CD8-positive, alpha-beta memory T cell (primary cell): Measurements from ENCODE around the gene TSPAN2. TPM values are rescaled to one million over a fixed set of nuclear protein-coding genes. Genes with fewer than 3 reads are reported as not detected.

Experiments
- CTCF ChIA-PET: fragments of 350-600 bp; sonication (Branson Sonifier 250); formaldehyde crosslinking; loops from one replicate; lab custom pipeline; 2021; ENCODE audit warnings: antibody characterized with exemption; lab: Charles Lee
- POLR2A ChIA-PET: fragments of 350-600 bp; sonication (Branson Sonifier 250); formaldehyde crosslinking; loops from one replicate; lab custom pipeline; 2021; ENCODE audit warnings: antibody characterized with exemption; lab: Charles Lee
- DNase-seq, 5 donors: peaks; one replicate each; pipeline versions ENCODE4 v3.0.0 to v3.0.0-alpha.2; 2020 to 2022; ENCODE audit warnings: mixed read lengths in 1 of 5
- H3K27ac ChIP-seq: one replicate; pipeline ENCODE4 v1.7.0; 2013; ENCODE audit warnings: low read depth, mild to moderate bottlenecking, low read length, moderate library complexity
- H3K27me3 ChIP-seq: 2 replicates; pipeline ENCODE4 v1.7.0; 2013; ENCODE audit warnings: low read length, mild to moderate bottlenecking; ENCODE audit not compliant: insufficient read depth, poor library complexity, severe bottlenecking
- H3K36me3 ChIP-seq: 2 replicates; pipeline ENCODE4 v1.7.0; 2013; ENCODE audit warnings: mild to moderate bottlenecking, low read length, moderate library complexity; ENCODE audit not compliant: insufficient read depth
- H3K4me1 ChIP-seq: 2 replicates; pipeline ENCODE4 v1.7.0; 2013; ENCODE audit warnings: mild to moderate bottlenecking, low read length, moderate library complexity; ENCODE audit not compliant: insufficient read depth
- H3K4me3 ChIP-seq: 2 replicates; pipeline ENCODE4 v1.7.0; 2013; ENCODE audit warnings: mild to moderate bottlenecking, low read length
- H3K9me3 ChIP-seq: 2 replicates; pipeline ENCODE4 v1.7.0; 2013; ENCODE audit warnings: mild to moderate bottlenecking, low read length
- H3K27ac Mint-ChIP-seq, 8 donors: one replicate each; pipeline ENCODE4 v1.8.0; 2020 to 2021; ENCODE audit warnings: mixed read lengths in 8 of 8, mild to moderate bottlenecking in 6 of 8, inconsistent platforms in 3 of 8, moderate library complexity in 3 of 8
- H3K27me3 Mint-ChIP-seq, 2 donors: one replicate each; pipeline ENCODE4 v1.8.0; 2020 to 2021; ENCODE audit warnings: mixed read lengths in 2 of 2, mild to moderate bottlenecking in 1 of 2, moderate library complexity in 1 of 2
- H3K36me3 Mint-ChIP-seq, 3 donors: one replicate each; pipeline ENCODE4 v1.8.0; 2020 to 2021; ENCODE audit warnings: mixed read lengths in 3 of 3, inconsistent platforms in 1 of 3, mild to moderate bottlenecking in 1 of 3
- H3K4me1 Mint-ChIP-seq, 3 donors: one replicate each; pipeline ENCODE4 v1.8.0; 2020 to 2021; ENCODE audit warnings: mixed read lengths in 3 of 3, inconsistent platforms in 1 of 3, mild to moderate bottlenecking in 1 of 3
- H3K4me3 Mint-ChIP-seq, 7 donors: one replicate each; pipeline ENCODE4 v1.8.0; 2020 to 2021; ENCODE audit warnings: mixed read lengths in 7 of 7, mild to moderate bottlenecking in 6 of 7, moderate library complexity in 4 of 7, inconsistent platforms in 2 of 7
- H3K9me3 Mint-ChIP-seq, 5 donors: one replicate each; pipeline ENCODE4 v1.8.0; 2020 to 2022; ENCODE audit warnings: mixed read lengths in 5 of 5, mild to moderate bottlenecking in 3 of 5, moderate library complexity in 2 of 5, inconsistent platforms in 1 of 5
- polyA plus RNA-seq: library from polyadenylated mRNA; unstranded; fragments of 300-500 nt; fragmentation: Illumina TruSeq; gene quantifications from one replicate; pipeline ENCODE4 v1.2.3, GENCODE V29; 2021
- total RNA-seq, 2 experiments: library from RNA; stranded (reverse); gene quantifications; one replicate each; pipeline ENCODE4 v1.2.3, GENCODE V29; 2021

Gene TSPAN2
- total and polyA plus RNA-seq, 3 experiments from 2014 or later, result 1.3 to 7.1 (median 2.0) TPM

- H3K4me3 Mint-ChIP-seq, result peak overlapping the region in 5 of 7 donors; percentile 20 to 68 (median 29)
- POLR2A ChIA-PET, result no interaction called here
Measured at GRCh38 chr1:115084902-115085511, 4.3 kb downstream of the TSPAN2 start.

GRCh38 chr1:115082949-115083348 lies 6.4 kb downstream of the TSPAN2 start:
- ChIA-PET CTCF (interaction anchor here (1.0 kb wide), 1 partner anchor 18 kb away, joined by 3 read pairs; no protein-coding TSS in a partner anchor), POLR2A (no interaction called here)
- Histone ChIP-seq H3K27ac (no peak overlapping the region), H3K36me3 (no peaks in the 10 kb centered on the region), H3K9me3 (no peaks in the 10 kb centered on the region), H3K27me3 (no peaks in the 10 kb centered on the region), H3K4me3 (no peak overlapping the region), H3K4me1 (peaks cover 14% of the 10 kb centered on the region)
- peak overlapping the region in 1 of 8 donors; percentile 29 for H3K27ac Mint-ChIP-seq
- H3K36me3 Mint-ChIP-seq, result peaks cover 0 to 4% (median 0%) of the 10 kb centered on the region in 3 donors
- no peak overlapping the region for H3K4me3 Mint-ChIP-seq
- H3K27me3 Mint-ChIP-seq, result no peaks in the 10 kb centered on the region
- no peak for DNase-seq
- H3K4me1 Mint-ChIP-seq, result peaks cover 22 to 34% (median 28%) of the 10 kb centered on the region in 3 donors
- no peaks in the 10 kb centered on the region for H3K9me3 Mint-ChIP-seq

More at GRCh38 chr1:115084902-115085511, 4.3 kb downstream of the TSPAN2 start:
- Mint-ChIP-seq H3K36me3 (peaks cover 0 to 3% (median 2%) of the 10 kb centered on the region in 3 donors), H3K27ac (peak overlapping the region in 7 of 8 donors; percentile 40 to 82 (median 73)), H3K9me3 (no peaks in the 10 kb centered on the region), H3K4me1 (peaks cover 33 to 48% (median 43%) of the 10 kb centered on the region in 3 donors), H3K27me3 (no peaks in the 10 kb centered on the region)
- Histone ChIP-seq H3K4me3 (no peak overlapping the region), H3K27ac (peak overlapping the region; percentile 8), H3K27me3 (no peaks in the 10 kb centered on the region), H3K4me1 (peaks cover 25% of the 10 kb centered on the region), H3K9me3 (no peaks in the 10 kb centered on the region), H3K36me3 (no peaks in the 10 kb centered on the region)
- CTCF ChIA-PET, result interaction anchor here (0.8 to 1.9 kb wide), 3 partner anchors 27 to 33 kb away, joined by 3 to 6 read pairs (median 3); no protein-coding TSS in a partner anchor
- no peak for DNase-seq

GRCh38 chr1:115078708-115079107 lies 10.6 kb downstream of the TSPAN2 start:
- H3K4me1 ChIP-seq, result no peaks in the 10 kb centered on the region
- Mint-ChIP-seq H3K27me3 (peaks cover 0 to 7% of the 10 kb centered on the region in 2 donors), H3K9me3 (no peaks in the 10 kb centered on the region), H3K36me3 (peaks cover 0 to 4% (median 0%) of the 10 kb centered on the region in 3 donors), H3K27ac (no peak overlapping the region), H3K4me3 (no peak overlapping the region), H3K4me1 (peaks cover 5 to 11% (median 7%) of the 10 kb centered on the region in 3 donors)
- H3K27ac ChIP-seq, result no peak overlapping the region
- ChIA-PET POLR2A (no interaction called here), CTCF (no interaction called here)
- H3K9me3 ChIP-seq, result no peaks in the 10 kb centered on the region
- H3K36me3 ChIP-seq, result no peaks in the 10 kb centered on the region
- no peak for DNase-seq
- H3K27me3 ChIP-seq, result no peaks in the 10 kb centered on the region
- no peak overlapping the region for H3K4me3 ChIP-seq

GRCh38 chr1:115077984-115078330 lies 11.3 kb downstream of the TSPAN2 start:
- ChIA-PET POLR2A (no interaction called here), CTCF (no interaction called here)
- Histone ChIP-seq H3K4me3 (no peak overlapping the region), H3K27me3 (no peaks in the 10 kb centered on the region), H3K27ac (no peak overlapping the region), H3K36me3 (no peaks in the 10 kb centered on the region), H3K9me3 (no peaks in the 10 kb centered on the region), H3K4me1 (no peaks in the 10 kb centered on the region)
- Mint-ChIP-seq H3K9me3 (no peaks in the 10 kb centered on the region), H3K36me3 (peaks cover 0 to 4% (median 0%) of the 10 kb centered on the region in 3 donors), H3K4me3 (no peak overlapping the region), H3K27me3 (peaks cover 0 to 7% of the 10 kb centered on the region in 2 donors), H3K4me1 (peaks cover 3 to 19% (median 7%) of the 10 kb centered on the region in 3 donors), H3K27ac (no peak overlapping the region)
- no peak for DNase-seq

- Histone ChIP-seq H3K27me3 (no peaks in the 10 kb centered on the region), H3K4me3 (no peak overlapping the region), H3K36me3 (no peaks in the 10 kb centered on the region), H3K9me3 (no peaks in the 10 kb centered on the region), H3K4me1 (no peaks in the 10 kb centered on the region), H3K27ac (no peak overlapping the region)
- no peak overlapping the region for H3K4me3 Mint-ChIP-seq
- POLR2A ChIA-PET, result no interaction called here
- peaks cover 0 to 4% (median 0%) of the 10 kb centered on the region in 3 donors for H3K36me3 Mint-ChIP-seq
- peaks cover 0 to 8% of the 10 kb centered on the region in 2 donors for H3K27me3 Mint-ChIP-seq
- peaks cover 7 to 24% (median 7%) of the 10 kb centered on the region in 3 donors for H3K4me1 Mint-ChIP-seq
- no peaks in the 10 kb centered on the region for H3K9me3 Mint-ChIP-seq
- no peak overlapping the region for H3K27ac Mint-ChIP-seq
- DNase-seq, result no peak
- CTCF ChIA-PET, result no interaction called here
Measured at GRCh38 chr1:115077286-115077983, 11.9 kb downstream of the TSPAN2 start.

- peaks cover 0 to 8% of the 10 kb centered on the region in 2 donors for H3K27me3 Mint-ChIP-seq
- peaks cover 0 to 3% (median 0%) of the 10 kb centered on the region in 3 donors for H3K36me3 Mint-ChIP-seq
- ChIA-PET POLR2A (no interaction called here), CTCF (no interaction called here)
- H3K4me1 Mint-ChIP-seq, result peaks cover 7 to 34% (median 15%) of the 10 kb centered on the region in 3 donors
- H3K4me1 ChIP-seq, result peaks cover 3% of the 10 kb centered on the region
- H3K4me3 Mint-ChIP-seq, result no peak overlapping the region
- H3K27me3 ChIP-seq, result no peaks in the 10 kb centered on the region
- H3K4me3 ChIP-seq, result no peak overlapping the region
- H3K9me3 Mint-ChIP-seq, result no peaks in the 10 kb centered on the region
- H3K36me3 ChIP-seq, result no peaks in the 10 kb centered on the region
- no peak overlapping the region for H3K27ac Mint-ChIP-seq
- H3K9me3 ChIP-seq, result no peaks in the 10 kb centered on the region
- H3K27ac ChIP-seq, result no peak overlapping the region
- no peak for DNase-seq
Measured at GRCh38 chr1:115076384-115076915, 12.9 kb downstream of the TSPAN2 start.

- H3K27ac ChIP-seq, result no peak overlapping the region
- H3K4me3 Mint-ChIP-seq, result no peak overlapping the region
- H3K4me1 Mint-ChIP-seq, result peaks cover 18 to 48% (median 19%) of the 10 kb centered on the region in 3 donors
- ChIA-PET CTCF (interaction anchor here (1.5 kb wide), 1 partner anchor 22 kb away, joined by 3 read pairs; no protein-coding TSS in a partner anchor), POLR2A (no interaction called here)
- H3K9me3 ChIP-seq, result no peaks in the 10 kb centered on the region
- no peak overlapping the region for H3K27ac Mint-ChIP-seq
- H3K4me1 ChIP-seq, result peaks cover 9% of the 10 kb centered on the region
- H3K9me3 Mint-ChIP-seq, result no peaks in the 10 kb centered on the region
- no peaks in the 10 kb centered on the region for H3K27me3 ChIP-seq
- no peaks in the 10 kb centered on the region for H3K36me3 ChIP-seq
- peaks cover 0 to 8% of the 10 kb centered on the region in 2 donors for H3K27me3 Mint-ChIP-seq
- DNase-seq, result no peak
- H3K36me3 Mint-ChIP-seq, result peaks cover 0 to 1% (median 0%) of the 10 kb centered on the region in 3 donors
- no peak overlapping the region for H3K4me3 ChIP-seq
Measured at GRCh38 chr1:115074839-115075534, 14.3 kb downstream of the TSPAN2 start.
